Measurements from ENCODE around the gene GLA.

DNA sequence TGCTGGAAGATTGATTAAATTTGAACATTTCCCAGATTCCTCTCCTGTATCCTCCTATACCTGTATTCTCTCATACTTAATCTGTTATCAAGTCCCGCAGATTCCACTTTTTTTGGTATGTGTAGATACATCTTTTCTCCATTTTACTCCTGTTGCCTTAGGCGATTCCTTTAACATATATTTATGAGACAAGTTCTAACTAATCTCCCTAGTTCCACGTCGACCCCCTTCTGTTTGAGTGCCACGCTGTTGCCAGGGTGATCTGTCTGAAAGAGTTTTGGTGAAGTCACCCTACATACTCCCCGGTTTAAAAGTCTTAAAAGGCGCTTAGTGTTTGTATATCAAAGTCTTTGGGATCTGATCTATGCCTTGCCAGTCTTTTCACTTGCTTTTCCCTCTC, 2.7 kb upstream of the GLA start:
- TF ChIP-seq, protein P1, sequence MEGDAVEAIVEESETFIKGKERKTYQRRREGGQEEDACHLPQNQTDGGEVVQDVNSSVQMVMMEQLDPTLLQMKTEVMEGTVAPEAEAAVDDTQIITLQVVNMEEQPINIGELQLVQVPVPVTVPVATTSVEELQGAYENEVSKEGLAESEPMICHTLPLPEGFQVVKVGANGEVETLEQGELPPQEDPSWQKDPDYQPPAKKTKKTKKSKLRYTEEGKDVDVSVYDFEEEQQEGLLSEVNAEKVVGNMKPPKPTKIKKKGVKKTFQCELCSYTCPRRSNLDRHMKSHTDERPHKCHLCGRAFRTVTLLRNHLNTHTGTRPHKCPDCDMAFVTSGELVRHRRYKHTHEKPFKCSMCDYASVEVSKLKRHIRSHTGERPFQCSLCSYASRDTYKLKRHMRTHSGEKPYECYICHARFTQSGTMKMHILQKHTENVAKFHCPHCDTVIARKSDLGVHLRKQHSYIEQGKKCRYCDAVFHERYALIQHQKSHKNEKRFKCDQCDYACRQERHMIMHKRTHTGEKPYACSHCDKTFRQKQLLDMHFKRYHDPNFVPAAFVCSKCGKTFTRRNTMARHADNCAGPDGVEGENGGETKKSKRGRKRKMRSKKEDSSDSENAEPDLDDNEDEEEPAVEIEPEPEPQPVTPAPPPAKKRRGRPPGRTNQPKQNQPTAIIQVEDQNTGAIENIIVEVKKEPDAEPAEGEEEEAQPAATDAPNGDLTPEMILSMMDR (IDR thresholded peaks at IDR 0.05): no peak
- TF ChIP-seq POLR2A (IDR thresholded peaks at IDR 0.05): no peak

All from uterus (tissue), 2 donors.